Type B pancreatic cell (in vitro differentiated cells): ENCODE measurements around the gene TCEA2. TPM values are rescaled to one million over a fixed set of nuclear protein-coding genes. Genes with fewer than 3 reads are reported as not detected.

Source experiments
- DNase-seq: peaks from one replicate; pipeline ENCODE4 v3.0.0; 2021; ENCODE audit warnings: mixed read lengths; ENCODE audit not compliant: unreplicated experiment; ENCODE audit errors: extremely low spot score
- H3K27ac Mint-ChIP-seq: 2 replicates; pipeline ENCODE4 v1.8.0; 2021; ENCODE audit warnings: mild to moderate bottlenecking, mixed read lengths
- H3K27me3 Mint-ChIP-seq: 2 replicates; pipeline ENCODE4 v1.8.0; 2021; ENCODE audit warnings: mixed read lengths
- H3K36me3 Mint-ChIP-seq: 2 replicates; pipeline ENCODE4 v1.8.0; 2021; ENCODE audit warnings: mixed read lengths
- H3K4me1 Mint-ChIP-seq: one replicate; pipeline ENCODE4 v1.8.0; 2021; ENCODE audit warnings: mixed read lengths; ENCODE audit not compliant: unreplicated experiment
- H3K4me3 Mint-ChIP-seq: 2 replicates; pipeline ENCODE4 v1.8.0; 2021; ENCODE audit warnings: mild to moderate bottlenecking, mixed read lengths
- H3K9me3 Mint-ChIP-seq: 2 replicates; pipeline ENCODE4 v1.8.0; 2021; ENCODE audit warnings: mixed read lengths
- total RNA-seq: library from RNA; stranded (reverse); gene quantifications from 2 replicates; pipeline ENCODE4 v1.2.1, GENCODE V29; 2021; ENCODE audit warnings: low replicate concordance
- TF ChIP-seq, protein P1 (sequence below): fragments of 200-600 bp; sonication (generic); conservative IDR thresholded peaks from 2 replicates; pipeline ENCODE4 v1.5.0; 2021; ENCODE audit warnings: antibody characterized with exemption, mild to moderate bottlenecking

Gene TCEA2
- total RNA-seq, 1 donor from 2014 or later, result 73.3 TPM

GRCh38 chr20:64029293-64030117, 33.5 kb upstream of the TCEA2 start:
- TF ChIP-seq, protein P1, sequence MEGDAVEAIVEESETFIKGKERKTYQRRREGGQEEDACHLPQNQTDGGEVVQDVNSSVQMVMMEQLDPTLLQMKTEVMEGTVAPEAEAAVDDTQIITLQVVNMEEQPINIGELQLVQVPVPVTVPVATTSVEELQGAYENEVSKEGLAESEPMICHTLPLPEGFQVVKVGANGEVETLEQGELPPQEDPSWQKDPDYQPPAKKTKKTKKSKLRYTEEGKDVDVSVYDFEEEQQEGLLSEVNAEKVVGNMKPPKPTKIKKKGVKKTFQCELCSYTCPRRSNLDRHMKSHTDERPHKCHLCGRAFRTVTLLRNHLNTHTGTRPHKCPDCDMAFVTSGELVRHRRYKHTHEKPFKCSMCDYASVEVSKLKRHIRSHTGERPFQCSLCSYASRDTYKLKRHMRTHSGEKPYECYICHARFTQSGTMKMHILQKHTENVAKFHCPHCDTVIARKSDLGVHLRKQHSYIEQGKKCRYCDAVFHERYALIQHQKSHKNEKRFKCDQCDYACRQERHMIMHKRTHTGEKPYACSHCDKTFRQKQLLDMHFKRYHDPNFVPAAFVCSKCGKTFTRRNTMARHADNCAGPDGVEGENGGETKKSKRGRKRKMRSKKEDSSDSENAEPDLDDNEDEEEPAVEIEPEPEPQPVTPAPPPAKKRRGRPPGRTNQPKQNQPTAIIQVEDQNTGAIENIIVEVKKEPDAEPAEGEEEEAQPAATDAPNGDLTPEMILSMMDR, result no peak
- no peak for DNase-seq
- Mint-ChIP-seq H3K36me3 (peaks cover 7% of the 10 kb centered on the region), H3K27ac (no peak overlapping the region), H3K27me3 (no peaks in the 10 kb centered on the region), H3K4me1 (no peaks in the 10 kb centered on the region), H3K9me3 (no peaks in the 10 kb centered on the region), H3K4me3 (no peak overlapping the region)

- no peaks in the 10 kb centered on the region for H3K27me3 Mint-ChIP-seq
- TF ChIP-seq, protein P1, result no peak
- H3K9me3 Mint-ChIP-seq, result no peaks in the 10 kb centered on the region
- H3K4me3 Mint-ChIP-seq, result no peak overlapping the region
- H3K27ac Mint-ChIP-seq, result no peak overlapping the region
- H3K36me3 Mint-ChIP-seq, result peaks cover 7% of the 10 kb centered on the region
- H3K4me1 Mint-ChIP-seq, result no peaks in the 10 kb centered on the region
- no peak for DNase-seq
Observed at GRCh38 chr20:64030371-64031134, 32.4 kb upstream of the TCEA2 start.

- no peak for DNase-seq
- H3K4me1 Mint-ChIP-seq, result no peaks in the 10 kb centered on the region
- H3K27me3 Mint-ChIP-seq, result peaks cover 6% of the 10 kb centered on the region
- no peak overlapping the region for H3K4me3 Mint-ChIP-seq
- TF ChIP-seq, protein P1, result no peak
- peaks cover 7% of the 10 kb centered on the region for H3K36me3 Mint-ChIP-seq
- H3K9me3 Mint-ChIP-seq, result no peaks in the 10 kb centered on the region
- no peak overlapping the region for H3K27ac Mint-ChIP-seq
Observed at GRCh38 chr20:64031822-64032314, 31.1 kb upstream of the TCEA2 start.

DNA sequence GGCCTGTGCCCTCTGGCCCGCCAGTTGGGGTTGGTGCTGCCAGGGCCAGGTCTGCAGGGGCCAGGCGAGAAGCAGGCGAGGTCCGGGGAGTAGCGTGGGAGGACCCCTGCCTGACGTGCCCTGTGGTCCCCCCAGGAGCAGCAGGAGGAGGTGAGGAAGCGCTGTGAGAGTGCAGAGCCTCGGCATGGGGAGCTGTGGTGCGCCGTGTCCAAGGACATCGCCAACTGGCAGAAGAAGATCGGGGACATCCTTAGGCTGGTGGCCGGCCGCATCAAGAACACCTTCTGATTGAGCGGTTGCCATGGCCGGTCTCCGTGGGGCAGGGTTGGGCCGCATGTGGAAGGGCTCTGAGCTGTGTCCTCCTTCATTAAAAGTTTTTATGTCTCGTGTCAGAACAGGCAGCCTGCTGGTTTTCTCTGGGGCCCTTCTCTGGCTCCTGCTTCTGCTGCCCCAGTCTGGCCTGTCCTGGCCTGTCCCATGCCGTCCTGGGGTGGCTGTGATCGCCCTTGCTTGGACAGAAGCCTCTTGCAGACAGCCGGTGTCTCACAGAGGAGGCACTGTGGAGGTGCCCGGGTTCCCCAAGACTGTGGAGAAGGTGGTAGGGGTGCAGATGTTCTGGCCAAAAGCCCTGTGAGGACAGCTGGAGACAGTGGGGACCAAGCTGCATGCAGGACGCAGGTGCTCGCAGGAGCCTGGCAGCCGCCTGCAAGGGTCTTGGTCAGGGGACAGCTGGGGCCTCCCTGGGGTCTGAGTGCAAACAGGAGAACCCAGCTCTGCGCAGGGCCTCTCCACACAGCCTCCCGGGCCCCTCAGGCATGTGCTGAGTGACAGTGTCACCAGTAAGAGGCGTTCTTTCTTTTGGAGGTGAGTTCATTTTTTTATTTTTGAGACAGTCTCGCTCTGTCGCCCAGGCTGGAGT, 30.0 kb upstream of the TCEA2 start:
- no peak overlapping the region for H3K4me3 Mint-ChIP-seq
- TF ChIP-seq, protein P1, result no peak
- peaks cover 7% of the 10 kb centered on the region for H3K36me3 Mint-ChIP-seq
- peaks cover 17% of the 10 kb centered on the region for H3K27me3 Mint-ChIP-seq
- H3K27ac Mint-ChIP-seq, result no peak overlapping the region
- no peaks in the 10 kb centered on the region for H3K9me3 Mint-ChIP-seq
- H3K4me1 Mint-ChIP-seq, result no peaks in the 10 kb centered on the region
- no peak for DNase-seq

DNA sequence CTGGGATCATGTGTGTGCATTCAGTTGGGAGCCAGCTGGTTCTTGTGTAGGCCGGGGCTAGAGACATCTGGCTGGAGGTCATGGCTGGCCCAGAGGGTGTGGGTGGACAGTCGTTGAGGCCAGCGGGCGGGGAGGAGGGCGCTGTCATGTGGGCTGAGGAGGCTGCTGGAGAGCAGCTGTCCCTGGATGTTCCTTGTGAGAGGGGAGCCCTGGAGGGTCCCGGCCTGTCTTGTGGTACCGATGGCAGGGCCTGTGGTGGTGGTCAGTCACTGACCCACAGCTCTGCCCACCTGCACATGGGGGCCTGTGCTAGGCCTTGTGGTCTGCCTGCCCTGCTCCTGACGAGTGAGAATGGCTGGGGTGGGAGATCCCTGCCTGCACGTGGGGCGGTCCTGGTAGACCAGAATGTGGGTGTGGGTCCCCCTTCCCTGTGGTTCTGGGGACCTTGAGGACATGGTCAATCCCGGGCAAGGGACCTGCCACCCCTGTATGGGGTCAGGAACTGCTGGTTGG, 29.0 kb upstream of the TCEA2 start:
- Mint-ChIP-seq H3K27me3 (peaks cover 17% of the 10 kb centered on the region), H3K36me3 (peaks cover 7% of the 10 kb centered on the region), H3K27ac (no peak overlapping the region), H3K4me1 (no peaks in the 10 kb centered on the region), H3K9me3 (no peaks in the 10 kb centered on the region), H3K4me3 (no peak overlapping the region)
- no peak for DNase-seq
- TF ChIP-seq, protein P1, result no peak
